Testis (tissue), 3 donors: ENCODE data around the gene PSMC1. TPM values are rescaled to one million over a fixed set of nuclear protein-coding genes. Genes with fewer than 3 reads are reported as not detected.

Experiments
- DNase-seq: peaks from one replicate; pipeline ENCODE4 v3.0.0-alpha.2; 2019
- H3K27ac ChIP-seq, 2 donors: fragments of 200-600 bp; sonication (generic); one replicate each; pipeline ENCODE4 v1.5.1; 2019
- H3K27me3 ChIP-seq: fragments of 200-600 bp; sonication (generic); one replicate; pipeline ENCODE4 v1.5.1; 2019
- H3K36me3 ChIP-seq: fragments of 200-600 bp; sonication (generic); one replicate; pipeline ENCODE4 v1.5.1; 2017; ENCODE audit warnings: low read depth; ENCODE audit errors: missing control alignments
- H3K4me1 ChIP-seq: fragments of 200-600 bp; sonication (generic); one replicate; pipeline ENCODE4 v1.5.1; 2019
- H3K4me3 ChIP-seq, 2 donors: fragments of 200-600 bp; sonication (generic); one replicate each; pipeline ENCODE4 v1.5.1; 2017 to 2019
- H3K9me3 ChIP-seq: fragments of 200-600 bp; sonication (generic); one replicate; pipeline ENCODE4 v1.5.1; 2017
- CTCF ChIP-seq, 3 experiments: fragments of 450-650 bp in 2 of 3; fragments of 200-600 bp in 1 of 3; sonication (generic) in 1 of 3; IDR thresholded peaks; one replicate each; pipeline ENCODE4 v1.5.1; 2016 to 2019; ENCODE audit warnings: antibody characterized with exemption in 3 of 3, mild to moderate bottlenecking in 2 of 3, moderate library complexity in 1 of 3
- POLR2A ChIP-seq: fragments of 450-650 bp; IDR thresholded peaks from one replicate; pipeline ENCODE4 v1.6.1; 2017; ENCODE audit warnings: antibody characterized with exemption, mild to moderate bottlenecking, moderate library complexity
- WGBS, 2 donors: methylation state at CpG; one replicate each; pipeline ENCODE4 v1.1.5; 2018; 5-methylcytosine and 5-hydroxymethylcytosine counted together
- intact Hi-C: fragments of 100-400 bp; cut with DNase I; formaldehyde crosslinking; loops from one replicate; pipeline ENCODE4 v1.15.1; 2023; ENCODE audit warnings: low total_unique reads
- polyA plus RNA-seq: library from polyadenylated mRNA; stranded (reverse); fragments of 350-450 nt; fragmentation: Illumina TruSeq; extraction: RNeasy Lipid Tissue Mini Kit (QIAGEN cat#74804); gene quantifications from one replicate; pipeline ENCODE4 v1.2.3, GENCODE V29; 2014; ENCODE audit warnings: low read depth, low replicate concordance; ENCODE audit not compliant: insufficient read depth
- total RNA-seq, 2 donors: library from RNA; depleted of rRNA; stranded (reverse); fragments of >200 nt; gene quantifications; one replicate each; pipeline ENCODE4 v1.2.3, GENCODE V29; 2016

PSMC1 gene
- total and polyA plus RNA-seq, 3 donors from 2014 or later: 111 to 300 (median 133) TPM

GRCh38 chr14:90281756-90282155 lies 25.4 kb downstream of the PSMC1 start:
- Histone ChIP-seq H3K36me3 (no peaks in the 10 kb centered on the region), H3K27ac (no peak overlapping the region), H3K27me3 (no peaks in the 10 kb centered on the region), H3K4me1 (peaks cover 10% of the 10 kb centered on the region), H3K4me3 (no peak overlapping the region), H3K9me3 (no peaks in the 10 kb centered on the region)
- no peak for DNase-seq
- intact Hi-C loops: no loop called here
- TF ChIP-seq POLR2A (no peak), CTCF (IDR thresholded peaks at IDR 0.05) (no peak)

GRCh38 chr14:90287791-90288190 lies 31.4 kb downstream of the PSMC1 start:
- DNase-seq: peak; percentile 48
- Histone ChIP-seq H3K36me3 (no peaks in the 10 kb centered on the region), H3K9me3 (no peaks in the 10 kb centered on the region)

GRCh38 chr14:90288651-90289355 lies 32.5 kb downstream of the PSMC1 start:
- no peaks in the 10 kb centered on the region for H3K9me3 ChIP-seq
- H3K27me3 ChIP-seq: no peaks in the 10 kb centered on the region
- H3K4me3 ChIP-seq: no peak overlapping the region
- no peaks in the 10 kb centered on the region for H3K36me3 ChIP-seq
- H3K4me1 ChIP-seq: peaks cover 15% of the 10 kb centered on the region
- 69 to 78% methylated on average over 4 to 12 of the region's 12 CpGs for WGBS, 2 donors
- peak; percentile 15 for DNase-seq
- H3K27ac ChIP-seq: no peak overlapping the region
- TF ChIP-seq CTCF (IDR thresholded peaks at IDR 0.05): no peak
- TF ChIP-seq POLR2A: no peak
- intact Hi-C loops: no loop called here

More at GRCh38 chr14:90287791-90288190, 31.4 kb downstream of the PSMC1 start:
- no peak overlapping the region for H3K27ac ChIP-seq
- TF ChIP-seq POLR2A (no peak), CTCF (IDR thresholded peaks at IDR 0.05) (no peak)
- no peak overlapping the region for H3K4me3 ChIP-seq
- intact Hi-C loops: no loop called here
- peaks cover 15% of the 10 kb centered on the region for H3K4me1 ChIP-seq
- 53 to 73% methylated on average over 14 of the region's 14 CpGs for WGBS, 2 donors
- no peaks in the 10 kb centered on the region for H3K27me3 ChIP-seq

DNA sequence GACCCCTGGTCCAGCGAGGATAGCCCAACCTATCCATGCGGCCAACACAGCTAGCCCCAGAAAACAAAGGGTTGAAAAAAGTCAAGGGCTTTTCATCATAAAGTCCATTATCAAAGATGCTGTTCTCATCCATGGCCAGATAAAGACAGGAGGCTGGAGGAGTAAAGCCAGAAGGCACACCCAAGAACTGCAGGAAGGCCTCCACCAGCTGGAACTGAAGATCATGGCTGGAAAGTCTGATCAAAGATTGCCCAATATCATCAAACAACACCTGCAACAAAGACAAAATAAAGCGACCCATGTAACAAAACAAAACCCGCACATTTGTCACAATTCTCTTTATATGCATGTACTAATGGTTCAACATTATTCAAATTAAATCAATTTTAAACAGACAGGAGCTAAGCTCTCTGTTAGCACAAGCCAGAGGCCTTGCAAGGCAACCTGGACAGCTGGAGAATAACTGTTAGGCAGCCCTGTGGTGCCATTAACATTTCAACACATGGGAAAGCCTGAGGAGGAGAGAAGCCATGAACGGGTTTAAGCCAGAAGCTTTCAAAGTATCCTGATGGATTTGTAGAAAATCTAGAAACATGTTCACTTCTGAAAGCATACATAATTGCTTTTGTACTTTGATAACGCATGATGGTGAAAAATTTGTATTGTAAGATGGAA lies 34.1 kb downstream of the PSMC1 start:
- Histone ChIP-seq H3K27me3 (no peaks in the 10 kb centered on the region), H3K27ac (no peak overlapping the region), H3K36me3 (no peaks in the 10 kb centered on the region), H3K4me1 (peaks cover 15% of the 10 kb centered on the region), H3K4me3 (no peak overlapping the region), H3K9me3 (no peaks in the 10 kb centered on the region)
- DNase-seq: peak; percentile 8
- 88% methylated on average over 6 of the region's 6 CpGs for WGBS, 2 donors
- TF ChIP-seq POLR2A (no peak), CTCF (IDR thresholded peaks at IDR 0.05) (no peak)
- intact Hi-C loops: no loop called here
